Right ventricle myocardium inferior (tissue), 1 donor: ENCODE data around the gene C1orf115. TPM values are rescaled to one million over a fixed set of nuclear protein-coding genes. Genes with fewer than 3 reads are reported as not detected.
A peak's percentile ranks its signal among the peaks of the same experiment; 100 is the strongest.

Experiments used
- ATAC-seq: fragments of 200-7000 bp; cut with Tn5 transposase; one replicate; pipeline ENCODE4 v1.9.1; 2020; ENCODE audit warnings: mild to moderate bottlenecking, moderate library complexity
- DNase-seq: peaks from one replicate; pipeline ENCODE4 v3.0.0; 2021; ENCODE audit errors: missing footprints
- intact Hi-C: fragments of 100-400 bp; cut with DNase I; formaldehyde crosslinking; loops from one replicate; pipeline ENCODE4 v1.11.0; 2022
- total RNA-seq: library from RNA; stranded (reverse); fragmentation: NEBNext Ultra II Directional; extraction: Animal tissue kit (Norgen Biotek cat#: 25700); gene quantifications from one replicate; pipeline ENCODE4 v1.2.1, GENCODE V29; 2021
- donor health status: DM: no; HTN: yes; CAD: no; lungs with severe emphysema.

C1orf115 gene
- total RNA-seq, 1 donor from 2014 or later = 22.4 TPM

DNA sequence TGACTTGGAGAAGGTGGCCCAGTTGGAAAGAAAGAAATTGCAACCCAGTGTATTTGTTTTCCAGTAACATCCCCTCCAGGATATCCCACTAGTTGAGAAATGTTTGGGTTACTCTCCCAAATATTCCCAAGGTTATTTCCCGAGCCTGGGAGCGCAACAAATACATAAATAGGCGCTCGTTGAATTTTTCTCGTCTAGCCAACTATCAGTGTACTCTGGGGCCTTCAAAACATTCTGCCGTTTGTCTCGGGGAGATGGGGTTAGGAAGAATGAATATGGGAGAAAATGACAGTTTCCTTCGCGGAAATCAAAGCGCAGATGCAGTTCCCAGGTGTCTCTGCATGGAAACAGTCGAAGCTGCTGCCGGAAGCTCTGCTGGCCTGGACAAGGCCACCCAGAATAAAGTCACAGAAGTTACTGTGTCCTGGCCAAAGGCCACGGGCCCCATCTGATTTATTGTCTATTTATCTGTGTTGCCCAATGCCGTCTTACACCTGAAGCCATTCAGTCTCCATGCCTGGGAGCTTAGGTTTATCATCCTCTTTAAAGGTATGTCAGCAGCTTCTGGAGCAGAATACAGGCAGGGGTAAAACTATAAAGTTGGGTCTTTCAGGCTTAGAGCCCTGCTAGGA, 1.0 kb downstream of the C1orf115 start:
- ATAC-seq (no peak), DNase-seq (no peak)
- intact Hi-C loops = no loop called here

DNA sequence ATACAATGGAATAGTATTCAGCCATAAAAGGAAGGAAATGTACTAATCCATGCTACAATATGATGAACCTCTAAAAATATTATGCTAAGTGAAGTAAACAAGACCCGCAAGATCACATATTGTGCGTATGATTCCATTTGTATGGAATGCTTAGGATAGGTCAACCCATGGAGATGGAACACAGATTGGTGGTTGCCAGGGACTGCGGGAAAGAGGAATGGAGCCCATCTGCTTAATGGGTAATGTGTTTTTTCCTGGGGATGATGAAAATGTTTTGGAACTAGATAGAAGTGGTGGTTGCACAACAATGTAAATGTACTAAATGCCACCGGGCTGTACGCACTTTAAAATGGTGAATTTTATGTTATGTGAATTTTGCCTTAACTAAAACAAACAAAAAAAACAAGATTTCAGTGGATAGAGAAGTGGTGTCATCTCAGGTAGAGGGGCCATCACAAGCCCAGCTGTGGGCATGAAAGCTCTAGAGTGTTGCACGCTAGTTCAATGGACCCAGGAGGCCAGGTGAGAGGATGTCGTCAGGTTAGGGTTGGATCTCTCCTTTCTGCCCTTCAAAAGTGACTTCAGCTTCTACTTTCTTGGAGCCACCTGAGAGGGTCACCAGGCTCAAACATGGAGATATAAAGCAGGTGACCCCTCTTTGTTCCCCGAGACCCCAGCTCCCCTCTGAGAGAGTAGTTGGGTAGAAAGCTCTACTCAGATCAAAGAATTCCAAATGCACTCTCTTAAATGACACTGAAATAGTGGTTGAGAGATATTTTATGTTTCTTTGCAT, 2.5 kb downstream of the C1orf115 start:
- intact Hi-C loops = no loop called here
- DNase-seq = no peak
- no peak for ATAC-seq

DNA sequence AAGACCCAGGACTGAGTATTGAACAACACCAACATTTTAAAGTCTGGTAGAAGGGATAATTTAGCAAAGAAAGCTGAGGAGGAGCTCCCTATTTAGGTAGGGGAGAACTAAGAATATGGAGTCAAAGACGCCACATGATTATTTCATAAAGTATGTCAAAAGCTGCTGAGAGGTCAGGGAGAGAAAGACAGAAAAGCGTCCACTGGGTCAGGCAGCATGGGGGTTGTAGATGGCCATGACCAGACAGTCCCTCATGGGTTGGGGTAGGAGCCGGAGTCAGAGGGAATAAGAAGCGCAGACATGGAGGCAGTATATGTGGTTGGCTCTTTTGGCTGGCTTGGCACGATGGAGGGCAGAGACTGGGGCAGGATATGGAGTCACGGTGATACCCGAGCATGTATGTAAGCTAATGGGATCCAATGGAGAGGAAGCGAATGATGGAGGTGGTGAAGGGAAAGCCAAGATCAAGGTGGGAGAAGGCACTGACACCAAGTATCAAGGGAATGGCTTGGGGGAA, 4.8 kb downstream of the C1orf115 start:
- intact Hi-C loops = no loop called here
- ATAC-seq = no peak
- DNase-seq = no peak

DNA sequence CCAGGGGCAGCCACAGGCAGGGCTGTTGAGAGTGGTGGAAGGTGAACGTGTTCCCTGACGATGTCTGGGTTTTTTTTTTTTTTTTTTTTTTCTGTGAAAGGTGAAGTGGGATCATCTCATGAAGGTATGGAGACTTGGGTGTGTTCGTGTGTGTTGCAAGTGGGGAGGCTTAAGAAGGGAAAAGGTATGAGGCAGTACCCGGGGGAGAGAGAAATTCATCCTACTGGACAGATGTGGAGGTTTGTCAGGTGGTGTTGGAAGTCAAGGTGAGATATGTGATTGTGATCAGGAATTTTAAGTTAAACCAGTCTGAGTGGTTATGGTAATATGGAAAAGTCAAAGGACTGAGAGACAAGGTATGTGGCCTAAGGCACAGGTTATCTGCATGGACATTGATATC, 5.3 kb downstream of the C1orf115 start:
- intact Hi-C loops = no loop called here
- no peak for ATAC-seq
- DNase-seq = no peak

DNA sequence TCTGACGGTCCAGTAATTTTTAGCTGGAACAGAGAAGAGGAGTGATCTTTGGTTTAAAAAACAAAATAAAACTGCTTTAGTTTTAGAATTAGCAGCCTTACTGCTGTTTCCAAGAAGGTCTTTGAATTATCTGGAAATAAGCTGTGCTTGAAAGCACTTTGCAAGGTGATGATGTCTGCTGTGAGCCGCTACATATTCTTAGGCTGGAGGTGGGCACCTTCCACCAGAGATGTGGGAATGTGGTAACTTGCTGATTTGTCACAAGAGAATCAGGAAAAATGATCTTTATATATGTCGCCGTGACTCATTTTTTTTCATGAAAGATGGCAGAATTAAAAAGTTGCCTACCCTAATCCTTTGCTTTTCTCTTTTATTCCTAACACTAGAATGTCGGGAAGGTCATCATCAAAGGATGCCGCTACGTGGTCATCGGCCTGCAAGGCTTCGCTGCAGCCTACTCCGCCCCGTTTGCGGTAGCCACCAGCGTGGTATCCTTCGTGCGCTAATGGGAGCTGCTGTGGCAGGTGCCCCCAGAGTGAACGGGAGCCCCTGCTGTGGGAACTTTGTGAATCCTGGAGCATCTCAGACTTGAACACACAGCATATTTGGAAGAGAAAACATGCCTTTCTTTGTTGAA, 6.2 kb downstream of the C1orf115 start:
- intact Hi-C loops = no loop called here

DNA sequence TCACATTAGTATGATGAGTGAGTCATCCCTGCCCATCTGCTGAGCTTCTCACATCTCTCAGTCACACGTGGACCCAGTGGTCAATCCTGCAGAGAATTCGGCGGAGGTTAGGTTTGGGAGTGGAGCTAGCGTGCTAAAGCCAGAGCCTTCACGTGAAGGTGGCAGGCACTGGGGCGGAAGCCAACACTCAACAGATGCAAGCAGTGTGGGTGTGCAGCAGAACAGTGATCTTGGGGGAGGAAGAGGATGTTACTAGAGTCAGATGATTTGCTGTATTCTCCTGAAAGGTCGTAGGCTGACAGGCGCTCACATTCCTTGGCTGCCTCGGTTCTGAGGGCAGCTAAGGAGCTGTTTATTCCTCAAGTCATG, 6.7 kb downstream of the C1orf115 start:
- intact Hi-C loops = no loop called here
- ATAC-seq (no peak), DNase-seq (no peak)

More for the DNA sequence above, 6.2 kb downstream of the C1orf115 start:
- ATAC-seq = no peak
- DNase-seq = no peak

GRCh38 chr1:220697326-220697725, 7.2 kb downstream of the C1orf115 start:
- intact Hi-C loops = no loop called here
- ATAC-seq (no peak), DNase-seq (no peak)

DNA sequence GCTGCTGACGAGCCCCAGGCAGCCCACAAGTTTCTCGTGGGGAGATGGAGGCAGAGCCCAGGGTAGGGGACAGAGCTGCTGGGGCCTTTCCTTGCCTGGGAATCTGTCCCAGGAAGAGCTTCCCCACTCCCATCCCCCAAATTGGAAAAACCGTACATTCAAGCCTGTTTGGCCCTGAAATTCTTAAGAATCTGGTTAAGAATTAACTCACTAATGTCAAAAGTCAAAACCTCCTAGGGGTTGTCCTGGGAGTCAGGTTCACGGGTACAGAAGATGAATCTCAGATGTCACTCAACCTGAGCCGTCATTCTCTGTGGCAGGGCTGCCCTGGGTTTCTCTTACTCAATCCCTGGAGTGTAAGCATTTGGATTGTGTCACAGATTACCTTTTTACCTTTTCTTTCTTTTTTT, 8.4 kb downstream of the C1orf115 start:
- intact Hi-C loops = no loop called here
- ATAC-seq (no peak), DNase-seq (no peak)

- intact Hi-C loops = no loop called here
- no peak for DNase-seq
- no peak for ATAC-seq
Measured at GRCh38 chr1:220699044-220699443, 8.9 kb downstream of the C1orf115 start.

GRCh38 chr1:220700556-220701179, 10.5 kb downstream of the C1orf115 start:
- intact Hi-C loops = no loop called here
- DNase-seq (no peak), ATAC-seq (no peak)

DNA sequence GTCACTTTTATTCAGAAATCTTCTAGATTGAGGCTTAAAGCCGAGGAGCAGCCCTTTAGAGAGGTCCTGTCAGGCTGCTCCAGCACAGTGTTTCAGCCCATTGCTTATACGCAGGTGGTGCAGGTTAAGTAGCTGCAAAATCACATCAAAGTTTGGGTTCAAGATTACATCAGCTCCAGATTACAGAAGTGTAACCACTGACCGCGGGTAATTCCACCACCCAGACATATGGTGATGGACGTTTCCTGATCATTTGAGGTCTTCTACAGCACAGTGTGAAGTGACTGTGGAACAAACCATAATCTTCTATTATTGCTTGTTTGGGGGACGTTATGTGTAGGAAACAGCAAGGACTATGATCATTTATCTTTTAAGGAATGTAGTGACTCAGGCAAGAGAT, 11.8 kb downstream of the C1orf115 start:
- no peak for DNase-seq
- intact Hi-C loops = no loop called here
- ATAC-seq = no peak

DNA sequence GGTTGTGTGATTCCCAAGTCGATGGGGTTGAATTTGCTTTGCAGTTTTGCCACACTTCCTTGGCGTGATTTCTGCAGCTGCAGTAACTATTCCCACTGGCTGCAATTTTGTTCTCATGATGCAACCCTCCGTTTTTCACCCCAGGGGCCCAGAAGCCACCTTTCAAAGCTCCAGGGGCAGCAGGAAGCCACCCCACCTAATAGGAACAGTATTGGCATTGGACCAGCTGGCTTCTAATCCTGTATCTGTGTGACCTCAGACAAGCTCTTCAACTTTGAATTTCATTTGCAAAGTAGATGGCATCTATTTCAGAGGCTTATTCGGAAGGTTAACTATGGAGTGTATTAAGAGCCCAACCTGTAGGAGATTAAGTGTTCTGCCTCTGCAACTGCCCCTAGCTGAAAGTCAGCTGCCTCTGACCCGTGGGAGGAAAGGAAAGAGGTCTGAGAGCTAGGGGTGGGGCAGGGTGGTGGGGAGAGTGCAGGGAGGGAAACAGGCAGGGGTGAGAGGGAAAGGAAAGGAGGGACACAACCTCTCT, 12.6 kb downstream of the C1orf115 start:
- intact Hi-C loops = no loop called here
- no peak for DNase-seq
- ATAC-seq = no peak

DNA sequence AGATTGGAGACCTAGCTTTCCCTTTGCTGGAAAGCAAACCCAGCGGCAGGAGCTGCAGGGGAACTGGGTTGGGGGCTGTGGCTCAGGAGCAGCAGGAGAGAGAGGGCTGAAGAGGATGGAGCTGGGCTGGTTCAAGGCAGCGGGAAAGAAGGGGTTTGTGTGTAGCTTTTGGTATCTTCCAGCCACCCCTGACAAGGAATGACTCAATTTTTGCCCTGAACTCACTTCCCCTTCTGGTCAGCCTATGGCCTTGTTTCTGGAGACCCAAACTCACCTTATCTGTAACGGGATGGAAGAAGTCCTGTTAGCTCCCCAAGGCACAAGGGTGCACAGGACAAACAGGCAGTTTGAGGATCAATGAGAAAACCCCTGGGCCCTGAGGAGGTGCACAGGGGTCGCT, 13.1 kb downstream of the C1orf115 start:
- ATAC-seq = no peak
- intact Hi-C loops = no loop called here
- DNase-seq = no peak

DNA sequence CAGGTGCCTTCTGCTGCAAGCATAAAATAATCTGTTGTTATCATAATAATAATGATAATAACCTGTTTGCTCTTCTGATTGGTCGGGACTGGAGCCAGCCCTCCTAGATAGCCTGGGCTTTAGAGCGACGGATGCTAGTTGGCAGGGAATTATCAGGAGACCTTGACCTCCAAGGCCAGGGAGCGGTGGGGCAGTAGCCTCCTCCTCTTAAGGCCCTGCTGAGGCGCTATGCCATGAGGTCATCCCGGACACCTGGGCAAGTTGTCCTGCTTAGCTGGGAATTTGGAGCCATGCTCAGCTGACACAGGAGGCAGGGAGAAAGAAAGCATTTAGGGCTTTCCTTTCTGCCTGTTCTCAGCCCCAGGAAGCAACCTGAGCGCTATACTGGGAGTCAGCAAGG, 15.6 kb downstream of the C1orf115 start:
- no peak for DNase-seq
- intact Hi-C loops = no loop called here
- no peak for ATAC-seq

- intact Hi-C loops = no loop called here
- ATAC-seq (no peak), DNase-seq (no peak)
Measured at GRCh38 chr1:220706480-220706879, 16.3 kb downstream of the C1orf115 start.

DNA sequence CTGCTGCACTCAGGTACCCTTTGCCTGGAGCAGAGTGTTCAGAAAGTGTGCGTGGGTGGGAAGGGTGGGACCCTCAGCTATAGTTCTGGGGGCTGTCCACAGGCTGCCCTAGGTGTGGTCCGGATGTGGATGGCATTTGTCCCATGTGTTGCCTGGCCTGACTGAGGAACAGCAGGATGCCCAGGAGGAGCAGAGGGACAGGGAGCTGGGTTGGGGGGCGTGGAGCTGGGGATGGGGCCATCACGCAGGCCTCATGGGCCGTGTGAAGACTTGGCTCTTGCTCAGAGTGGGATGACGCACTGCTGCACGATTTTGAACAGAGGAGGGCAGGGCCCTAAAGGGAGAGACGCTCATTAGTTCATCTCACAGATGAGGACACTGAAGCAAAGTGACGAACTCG, 17.0 kb downstream of the C1orf115 start:
- ATAC-seq = no peak
- no peak for DNase-seq
- intact Hi-C loops = no loop called here

GRCh38 chr1:220708244-220708643, 18.1 kb downstream of the C1orf115 start:
- ATAC-seq (no peak), DNase-seq (no peak)

DNA sequence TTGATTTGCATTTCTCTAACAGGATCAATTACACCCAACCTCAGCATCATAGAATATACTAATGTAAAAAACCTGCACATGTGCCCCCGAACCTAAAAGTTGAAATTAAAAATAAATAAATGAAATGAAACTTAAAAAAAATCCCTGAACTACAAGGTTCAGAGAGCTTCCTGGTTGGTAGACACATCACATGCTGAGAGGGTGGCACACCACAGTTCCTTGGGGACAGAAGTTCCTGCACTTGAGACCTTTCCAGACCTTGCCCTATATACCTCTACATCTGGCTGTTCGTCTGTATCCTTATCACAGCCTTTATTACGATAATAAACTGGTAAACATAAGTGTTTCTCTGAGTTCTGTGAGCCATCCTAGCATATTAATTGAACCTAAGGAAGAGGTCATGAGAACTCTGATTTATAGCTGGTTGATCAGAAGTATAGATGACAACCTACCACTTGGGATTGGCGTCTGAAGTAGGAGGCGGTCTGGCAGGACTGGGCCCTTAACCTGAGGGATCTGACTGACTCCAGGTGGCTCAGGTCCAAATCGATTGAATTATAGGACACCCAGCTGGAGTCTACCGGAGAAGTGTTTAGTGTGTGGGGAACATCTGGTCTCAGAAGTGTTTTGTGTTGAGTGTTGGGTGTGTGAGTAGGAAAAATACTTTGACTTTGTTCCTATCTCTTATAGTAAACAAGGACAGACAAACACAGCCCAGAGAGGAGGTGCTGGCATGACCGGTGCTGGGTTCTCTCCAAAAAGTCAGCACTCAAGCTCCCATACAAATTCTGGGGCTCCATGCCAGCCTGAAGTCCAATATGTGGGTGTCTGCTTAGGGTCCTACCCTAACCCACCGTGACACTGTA, 19.0 kb downstream of the C1orf115 start:
- intact Hi-C loops = no loop called here
- no peak for DNase-seq
- peak; percentile 68 for ATAC-seq

More at GRCh38 chr1:220708244-220708643, 18.1 kb downstream of the C1orf115 start:
- intact Hi-C loops = no loop called here
